ENCODE results near the gene BBS7.
A peak's percentile ranks its signal among the peaks of the same experiment; 100 is the strongest.

BBS7 gene

GRCh38 chr4:121818215-121818614 is 52.1 kb downstream of the BBS7 start:
- no peak; the same call in 1 of the 2 replicates for TF ChIP-seq POLR2AphosphoS5 (IDR thresholded peaks at IDR 0.05; ENCODE audit: low read depth, low read length)
- TF ChIP-seq POU2F2 (IDR thresholded peaks at IDR 0.05; ENCODE audit: low read depth, low read length) = no peak
- no peak for TF ChIP-seq POLR2A (IDR thresholded peaks at IDR 0.05; ENCODE audit: low read depth, low read length)
- no peak for TF ChIP-seq TAF1 (IDR thresholded peaks at IDR 0.05; ENCODE audit: low read depth, low read length)
- no peak for TF ChIP-seq SPI1 (IDR thresholded peaks at IDR 0.05; ENCODE audit: low read depth, low read length)
- no peak for TF ChIP-seq PAX5 (IDR thresholded peaks at IDR 0.05; ENCODE audit: insufficient read depth, low read length, severe bottlenecking)
- DNase-seq (ENCODE audit: insufficient read length, low spot score) = no peak
- no peak for FAIRE-seq

- FAIRE-seq = no peak
- no peak for DNase-seq (ENCODE audit: insufficient read length, low spot score)
- no peak for TF ChIP-seq TAF1 (IDR thresholded peaks at IDR 0.05; ENCODE audit: low read depth, low read length)
- no peak for TF ChIP-seq POLR2A (IDR thresholded peaks at IDR 0.05; ENCODE audit: low read depth, low read length)
- TF ChIP-seq POLR2AphosphoS5 (IDR thresholded peaks at IDR 0.05; ENCODE audit: low read depth, low read length) = no peak; the same call in 1 of the 2 replicates
- TF ChIP-seq POU2F2 (IDR thresholded peaks at IDR 0.05; ENCODE audit: low read depth, low read length) = no peak
- no peak for TF ChIP-seq SPI1 (IDR thresholded peaks at IDR 0.05; ENCODE audit: low read depth, low read length)
- no peak for TF ChIP-seq PAX5 (IDR thresholded peaks at IDR 0.05; ENCODE audit: insufficient read depth, low read length, severe bottlenecking)
Observed at GRCh38 chr4:121817701-121818100, 52.6 kb downstream of the BBS7 start.

GRCh38 chr4:121817006-121817405 is 53.3 kb downstream of the BBS7 start:
- no peak for TF ChIP-seq PAX5 (IDR thresholded peaks at IDR 0.05; ENCODE audit: insufficient read depth, low read length, severe bottlenecking)
- no peak for TF ChIP-seq TAF1 (IDR thresholded peaks at IDR 0.05; ENCODE audit: low read depth, low read length)
- TF ChIP-seq POLR2AphosphoS5 (IDR thresholded peaks at IDR 0.05; ENCODE audit: low read depth, low read length) = no peak
- TF ChIP-seq SPI1 (IDR thresholded peaks at IDR 0.05; ENCODE audit: low read depth, low read length) = no peak
- no peak for TF ChIP-seq POU2F2 (IDR thresholded peaks at IDR 0.05; ENCODE audit: low read depth, low read length)
- no peak for TF ChIP-seq POLR2A (IDR thresholded peaks at IDR 0.05; ENCODE audit: low read depth, low read length)
- FAIRE-seq = no peak
- DNase-seq (ENCODE audit: insufficient read length, low spot score) = no peak

GRCh38 chr4:121814756-121815155 is 55.5 kb downstream of the BBS7 start:
- TF ChIP-seq POLR2A (IDR thresholded peaks at IDR 0.05; ENCODE audit: low read depth, low read length) = no peak
- no peak for TF ChIP-seq POU2F2 (IDR thresholded peaks at IDR 0.05; ENCODE audit: low read depth, low read length)
- TF ChIP-seq PAX5 (IDR thresholded peaks at IDR 0.05; ENCODE audit: insufficient read depth, low read length, severe bottlenecking) = no peak
- TF ChIP-seq SPI1 (IDR thresholded peaks at IDR 0.05; ENCODE audit: low read depth, low read length) = no peak
- TF ChIP-seq TAF1 (IDR thresholded peaks at IDR 0.05; ENCODE audit: low read depth, low read length) = no peak
- TF ChIP-seq POLR2AphosphoS5 (IDR thresholded peaks at IDR 0.05; ENCODE audit: low read depth, low read length) = no peak
- FAIRE-seq = no peak
- DNase-seq (ENCODE audit: insufficient read length, low spot score) = no peak

GRCh38 chr4:121811122-121811521 is 59.2 kb downstream of the BBS7 start:
- TF ChIP-seq POLR2A (IDR thresholded peaks at IDR 0.05; ENCODE audit: low read depth, low read length) = no peak
- TF ChIP-seq TAF1 (IDR thresholded peaks at IDR 0.05; ENCODE audit: low read depth, low read length) = no peak
- TF ChIP-seq POU2F2 (IDR thresholded peaks at IDR 0.05; ENCODE audit: low read depth, low read length) = no peak
- no peak for TF ChIP-seq SPI1 (IDR thresholded peaks at IDR 0.05; ENCODE audit: low read depth, low read length)
- TF ChIP-seq POLR2AphosphoS5 (IDR thresholded peaks at IDR 0.05; ENCODE audit: low read depth, low read length) = no peak
- no peak for TF ChIP-seq PAX5 (IDR thresholded peaks at IDR 0.05; ENCODE audit: insufficient read depth, low read length, severe bottlenecking)
- FAIRE-seq = peak; percentile 16
- no peak for DNase-seq (ENCODE audit: insufficient read length, low spot score)

- no peak for FAIRE-seq
- TF ChIP-seq SPI1 (IDR thresholded peaks at IDR 0.05; ENCODE audit: low read depth, low read length) (no peak), PAX5 (IDR thresholded peaks at IDR 0.05; ENCODE audit: insufficient read depth, low read length, severe bottlenecking) (no peak), TAF1 (IDR thresholded peaks at IDR 0.05; ENCODE audit: low read depth, low read length) (no peak), POU2F2 (IDR thresholded peaks at IDR 0.05; ENCODE audit: low read depth, low read length) (no peak), POLR2A (IDR thresholded peaks at IDR 0.05; ENCODE audit: low read depth, low read length) (no peak), POLR2AphosphoS5 (IDR thresholded peaks at IDR 0.05; ENCODE audit: low read depth, low read length) (no peak)
Observed at GRCh38 chr4:121806411-121806810, 63.9 kb downstream of the BBS7 start.

GRCh38 chr4:121801715-121802075 is 68.6 kb downstream of the BBS7 start:
- FAIRE-seq = no peak
- DNase-seq (ENCODE audit: insufficient read length, low spot score) = no peak
- TF ChIP-seq TAF1 (IDR thresholded peaks at IDR 0.05; ENCODE audit: low read depth, low read length) (no peak), PAX5 (IDR thresholded peaks at IDR 0.05; ENCODE audit: insufficient read depth, low read length, severe bottlenecking) (no peak), POLR2AphosphoS5 (IDR thresholded peaks at IDR 0.05; ENCODE audit: low read depth, low read length) (no peak), SPI1 (IDR thresholded peaks at IDR 0.05; ENCODE audit: low read depth, low read length) (no peak), POLR2A (IDR thresholded peaks at IDR 0.05; ENCODE audit: low read depth, low read length) (no peak), POU2F2 (IDR thresholded peaks at IDR 0.05; ENCODE audit: low read depth, low read length) (no peak)

More at GRCh38 chr4:121806411-121806810, 63.9 kb downstream of the BBS7 start:
- DNase-seq (ENCODE audit: insufficient read length, low spot score) = no peak

GRCh38 chr4:121800961-121801714 is 69.1 kb downstream of the BBS7 start, which contains the start of gene EXOSC9:
EXOSC9 (plus strand) TSS chr4:121801323; CDS start chr4:121801425, 102 bp downstream.
- DNase-seq (ENCODE audit: insufficient read length, low spot score) (peak; percentile 55), FAIRE-seq (peak; percentile 100)
- TF ChIP-seq SPI1 (IDR thresholded peaks at IDR 0.05; ENCODE audit: low read depth, low read length) (peak; percentile 81), PAX5 (IDR thresholded peaks at IDR 0.05; ENCODE audit: insufficient read depth, low read length, severe bottlenecking) (no peak), POLR2AphosphoS5 (IDR thresholded peaks at IDR 0.05; ENCODE audit: low read depth, low read length) (0 out of 2 replicates have a peak, but pooled peaks have one; percentile 67), TAF1 (IDR thresholded peaks at IDR 0.05; ENCODE audit: low read depth, low read length) (peak; percentile 32; the same call in 1 of the 2 replicates), POU2F2 (IDR thresholded peaks at IDR 0.05; ENCODE audit: low read depth, low read length) (0 out of 2 replicates have a peak, but pooled peaks have one; percentile 13), POLR2A (IDR thresholded peaks at IDR 0.05; ENCODE audit: low read depth, low read length) (peak; percentile 76)

GRCh38 chr4:121800638-121800960 is 69.7 kb downstream of the BBS7 start:
- FAIRE-seq (no peak), DNase-seq (ENCODE audit: insufficient read length, low spot score) (no peak)
- TF ChIP-seq PAX5 (IDR thresholded peaks at IDR 0.05; ENCODE audit: insufficient read depth, low read length, severe bottlenecking) (no peak), POLR2A (IDR thresholded peaks at IDR 0.05; ENCODE audit: low read depth, low read length) (no peak), SPI1 (IDR thresholded peaks at IDR 0.05; ENCODE audit: low read depth, low read length) (no peak), TAF1 (IDR thresholded peaks at IDR 0.05; ENCODE audit: low read depth, low read length) (no peak), POU2F2 (IDR thresholded peaks at IDR 0.05; ENCODE audit: low read depth, low read length) (no peak), POLR2AphosphoS5 (IDR thresholded peaks at IDR 0.05; ENCODE audit: low read depth, low read length) (no peak)
